Testis (tissue), 2 donors: ENCODE results near the gene ANKS1B.

Experiments
- CTCF ChIP-seq, 3 experiments: fragments of 450-650 bp in 2 of 3; fragments of 200-600 bp in 1 of 3; sonication (generic) in 1 of 3; IDR thresholded peaks; one replicate each; pipeline ENCODE4 v1.5.1; 2016 to 2019; ENCODE audit warnings: antibody characterized with exemption in 3 of 3, mild to moderate bottlenecking in 2 of 3, moderate library complexity in 1 of 3
- POLR2A ChIP-seq: fragments of 450-650 bp; IDR thresholded peaks from one replicate; pipeline ENCODE4 v1.6.1; 2017; ENCODE audit warnings: antibody characterized with exemption, mild to moderate bottlenecking, moderate library complexity

DNA sequence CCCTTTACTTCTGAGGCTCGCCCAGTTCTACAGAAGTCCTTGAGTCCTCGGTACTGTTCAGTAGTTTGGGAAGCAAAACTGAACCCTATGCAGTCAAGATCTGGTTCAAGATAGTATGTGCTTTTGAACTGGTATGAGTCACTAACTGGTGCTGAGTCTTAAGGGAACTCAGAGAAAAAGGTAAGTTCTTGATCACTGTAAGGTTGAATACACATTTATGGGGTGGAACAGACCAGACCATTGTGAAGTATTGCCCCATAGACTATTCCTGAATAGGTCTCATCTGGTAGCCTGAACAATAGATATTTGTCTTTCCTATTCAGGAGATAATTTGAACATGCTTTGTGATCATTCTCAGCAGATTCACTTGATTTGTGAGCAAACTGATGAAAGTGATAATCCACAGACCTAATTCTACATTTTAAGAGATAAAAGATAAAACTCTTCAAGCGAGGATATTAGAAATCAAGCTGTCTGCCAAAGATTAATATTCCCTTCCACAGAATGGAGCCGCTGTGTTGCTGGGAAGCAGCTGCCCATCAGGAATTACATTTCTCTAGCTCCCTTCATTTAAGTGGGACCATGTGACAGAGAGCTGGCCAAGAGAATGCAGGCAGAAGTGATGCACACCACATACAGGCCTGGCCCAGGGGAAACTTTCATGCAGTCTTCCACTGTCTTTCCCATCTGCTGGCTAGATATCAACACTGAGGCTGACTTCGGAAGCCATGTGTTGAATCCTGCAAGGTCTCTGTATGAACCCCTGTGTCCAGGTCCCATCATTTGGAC lies 707.0 kb downstream of the ANKS1B start:
- no peak for TF ChIP-seq POLR2A
- no peak for TF ChIP-seq CTCF (IDR thresholded peaks at IDR 0.05)
